GM18520 (cell line): ENCODE data around the gene IMPG2.
"Not testable (repeated sequence)": the region's sequence is repeated elsewhere in the genome, so short reads cannot be mapped to it uniquely, and the experiment has no call there.

ENCODE experiments used
- ATAC-seq: cut with Tn5 transposase; IDR thresholded peaks from one replicate; pipeline ENCODE4 v1.9.1; 2021; ENCODE audit not compliant: unreplicated experiment

The IMPG2 gene

GRCh38 chr3:101320475-101320874 is at the start of gene IMPG2:
Gene IMPG2, minus strand, starts transcription at chr3:101320575. Its CDS starts 203 bp downstream, at chr3:101320372.
- no peak for ATAC-seq

- no peak for ATAC-seq
These were observed 42.0 kb upstream of the IMPG2 start for GRCh38 chr3:101362406-101362805.

- ATAC-seq = no peak
These were observed 31.5 kb upstream of the IMPG2 start for GRCh38 chr3:101351829-101352228.

GRCh38 chr3:101340591-101340990 is 20.2 kb upstream of the IMPG2 start:
- no peak for ATAC-seq

GRCh38 chr3:101333883-101334282 is 13.5 kb upstream of the IMPG2 start:
- no peak for ATAC-seq

- ATAC-seq = no peak
These were observed 8.8 kb upstream of the IMPG2 start for GRCh38 chr3:101329016-101329673.

- no peak for ATAC-seq
These were observed 5.2 kb upstream of the IMPG2 start for GRCh38 chr3:101325393-101326134.

- ATAC-seq = no peak
These were observed 844 bp downstream of the IMPG2 start for GRCh38 chr3:101319531-101319930.

- ATAC-seq = no peak
These were observed 7.8 kb downstream of the IMPG2 start for GRCh38 chr3:101312545-101312944.

- no peak for ATAC-seq
These were observed 8.7 kb downstream of the IMPG2 start for GRCh38 chr3:101311676-101312075.

GRCh38 chr3:101310978-101311375 is 9.4 kb downstream of the IMPG2 start:
- no peak for ATAC-seq

- ATAC-seq = not testable (repeated sequence)
These were observed 12.1 kb downstream of the IMPG2 start for GRCh38 chr3:101308147-101308772.

GRCh38 chr3:101303836-101304235 is 16.5 kb downstream of the IMPG2 start:
- no peak for ATAC-seq

GRCh38 chr3:101303089-101303731 is 17.2 kb downstream of the IMPG2 start:
- no peak for ATAC-seq

- ATAC-seq = no peak
These were observed 20.3 kb downstream of the IMPG2 start for GRCh38 chr3:101300073-101300472.

- no peak for ATAC-seq
These were observed 28.3 kb downstream of the IMPG2 start for GRCh38 chr3:101292027-101292426.

- ATAC-seq = no peak
These were observed 32.1 kb downstream of the IMPG2 start for GRCh38 chr3:101288294-101288693.

GRCh38 chr3:101284757-101285156 is 35.6 kb downstream of the IMPG2 start:
- ATAC-seq = no peak

- no peak for ATAC-seq
These were observed 38.8 kb downstream of the IMPG2 start for GRCh38 chr3:101281521-101282030.

GRCh38 chr3:101279765-101280385 is 40.5 kb downstream of the IMPG2 start:
- ATAC-seq = no peak

GRCh38 chr3:101279162-101279561 is 41.2 kb downstream of the IMPG2 start:
- no peak for ATAC-seq
